ENCODE data around the gene ANKS1A.

Gene ANKS1A

GRCh38 chr6:35076997-35077712 is 188.1 kb downstream of the ANKS1A start:
- TF ChIP-seq, protein P1, sequence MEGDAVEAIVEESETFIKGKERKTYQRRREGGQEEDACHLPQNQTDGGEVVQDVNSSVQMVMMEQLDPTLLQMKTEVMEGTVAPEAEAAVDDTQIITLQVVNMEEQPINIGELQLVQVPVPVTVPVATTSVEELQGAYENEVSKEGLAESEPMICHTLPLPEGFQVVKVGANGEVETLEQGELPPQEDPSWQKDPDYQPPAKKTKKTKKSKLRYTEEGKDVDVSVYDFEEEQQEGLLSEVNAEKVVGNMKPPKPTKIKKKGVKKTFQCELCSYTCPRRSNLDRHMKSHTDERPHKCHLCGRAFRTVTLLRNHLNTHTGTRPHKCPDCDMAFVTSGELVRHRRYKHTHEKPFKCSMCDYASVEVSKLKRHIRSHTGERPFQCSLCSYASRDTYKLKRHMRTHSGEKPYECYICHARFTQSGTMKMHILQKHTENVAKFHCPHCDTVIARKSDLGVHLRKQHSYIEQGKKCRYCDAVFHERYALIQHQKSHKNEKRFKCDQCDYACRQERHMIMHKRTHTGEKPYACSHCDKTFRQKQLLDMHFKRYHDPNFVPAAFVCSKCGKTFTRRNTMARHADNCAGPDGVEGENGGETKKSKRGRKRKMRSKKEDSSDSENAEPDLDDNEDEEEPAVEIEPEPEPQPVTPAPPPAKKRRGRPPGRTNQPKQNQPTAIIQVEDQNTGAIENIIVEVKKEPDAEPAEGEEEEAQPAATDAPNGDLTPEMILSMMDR (IDR thresholded peaks at IDR 0.05; ENCODE audit: low read depth, low read length), result no peak
- no peak for DNase-seq (ENCODE audit: extremely low read depth, low read depth)

DNA sequence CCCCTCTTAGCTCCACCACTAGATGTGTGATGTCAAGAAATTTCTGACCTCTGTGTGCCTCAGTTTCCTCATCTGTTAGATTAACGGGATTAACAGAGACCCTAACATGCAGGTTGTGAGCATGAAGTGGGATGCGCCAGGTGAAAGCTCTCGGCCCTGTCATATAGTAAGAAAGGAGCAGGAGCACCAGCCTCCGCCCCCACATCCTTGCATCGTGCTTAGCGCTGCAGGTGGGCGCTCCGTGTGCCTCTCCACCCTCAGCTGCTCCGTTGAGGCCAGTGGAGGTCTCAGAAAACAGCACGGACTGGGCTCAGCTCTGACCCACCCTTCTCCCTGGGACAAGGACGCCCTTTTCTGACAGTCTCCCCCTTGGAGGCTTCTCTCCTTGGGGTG is 188.7 kb downstream of the ANKS1A start:
- DNase-seq (ENCODE audit: extremely low read depth, low read depth), result no peak
- TF ChIP-seq, protein P1 (IDR thresholded peaks at IDR 0.05; ENCODE audit: low read depth, low read length), result no peak

GRCh38 chr6:35078226-35078850 is 189.3 kb downstream of the ANKS1A start:
- DNase-seq (ENCODE audit: extremely low read depth, low read depth), result no peak
- TF ChIP-seq, protein P1 (IDR thresholded peaks at IDR 0.05; ENCODE audit: low read depth, low read length), result no peak

DNA sequence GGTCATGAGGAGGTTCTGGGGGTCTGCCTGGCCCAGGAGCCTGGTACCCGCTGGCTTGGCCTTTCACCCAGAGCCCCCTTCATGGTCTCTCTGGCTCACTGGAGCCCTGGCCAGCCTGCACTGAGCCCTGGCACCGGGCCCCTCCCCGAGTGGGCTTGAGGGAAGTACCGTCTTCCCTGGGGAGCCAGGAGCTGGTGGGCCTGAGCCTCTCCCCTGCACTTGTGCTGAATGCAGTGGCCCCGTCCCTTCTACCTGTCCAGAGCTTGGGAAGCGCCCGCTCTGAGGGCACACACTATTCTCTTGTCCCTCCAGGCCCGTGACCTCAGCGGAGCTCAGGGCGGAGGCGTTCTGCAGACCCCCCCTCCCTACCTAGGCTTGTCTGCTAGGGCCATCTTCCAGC is 189.8 kb downstream of the ANKS1A start:
- DNase-seq (ENCODE audit: extremely low read depth, low read depth), result no peak
- TF ChIP-seq, protein P1 (IDR thresholded peaks at IDR 0.05; ENCODE audit: low read depth, low read length), result no peak

DNA sequence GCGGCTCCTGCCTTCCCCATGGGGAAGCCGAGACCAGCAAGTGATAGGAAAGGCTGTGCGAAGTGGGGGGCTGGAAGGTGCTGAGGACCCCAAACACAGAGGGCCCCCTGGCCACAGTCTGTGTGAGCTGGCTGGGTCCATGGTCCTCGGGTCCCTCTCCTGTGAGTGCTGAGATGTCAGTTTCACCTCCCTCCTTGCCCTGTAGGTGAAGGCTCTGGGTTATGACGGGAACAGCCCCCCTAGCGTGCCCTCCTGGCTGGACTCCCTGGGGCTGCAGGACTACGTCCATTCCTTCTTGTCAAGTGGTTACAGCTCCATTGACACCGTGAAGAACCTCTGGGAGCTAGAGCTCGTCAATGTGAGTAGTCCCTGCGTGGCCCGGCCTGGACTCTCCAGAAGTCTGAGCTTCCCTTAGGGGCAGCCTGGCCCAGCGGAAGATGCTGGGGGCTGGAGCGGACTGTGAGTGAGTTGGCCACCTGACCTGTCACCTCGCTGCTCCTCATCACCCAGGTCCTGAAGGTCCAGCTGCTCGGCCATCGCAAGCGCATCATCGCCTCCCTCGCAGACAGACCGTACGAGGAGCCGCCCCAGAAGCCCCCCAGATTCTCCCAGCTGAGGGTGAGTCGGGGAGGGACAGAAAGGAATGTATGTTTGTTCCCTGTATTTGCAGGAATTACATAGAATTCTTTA is 190.4 kb downstream of the ANKS1A start:
- TF ChIP-seq, protein P1 (IDR thresholded peaks at IDR 0.05; ENCODE audit: low read depth, low read length), result no peak
- DNase-seq (ENCODE audit: extremely low read depth, low read depth), result no peak

DNA sequence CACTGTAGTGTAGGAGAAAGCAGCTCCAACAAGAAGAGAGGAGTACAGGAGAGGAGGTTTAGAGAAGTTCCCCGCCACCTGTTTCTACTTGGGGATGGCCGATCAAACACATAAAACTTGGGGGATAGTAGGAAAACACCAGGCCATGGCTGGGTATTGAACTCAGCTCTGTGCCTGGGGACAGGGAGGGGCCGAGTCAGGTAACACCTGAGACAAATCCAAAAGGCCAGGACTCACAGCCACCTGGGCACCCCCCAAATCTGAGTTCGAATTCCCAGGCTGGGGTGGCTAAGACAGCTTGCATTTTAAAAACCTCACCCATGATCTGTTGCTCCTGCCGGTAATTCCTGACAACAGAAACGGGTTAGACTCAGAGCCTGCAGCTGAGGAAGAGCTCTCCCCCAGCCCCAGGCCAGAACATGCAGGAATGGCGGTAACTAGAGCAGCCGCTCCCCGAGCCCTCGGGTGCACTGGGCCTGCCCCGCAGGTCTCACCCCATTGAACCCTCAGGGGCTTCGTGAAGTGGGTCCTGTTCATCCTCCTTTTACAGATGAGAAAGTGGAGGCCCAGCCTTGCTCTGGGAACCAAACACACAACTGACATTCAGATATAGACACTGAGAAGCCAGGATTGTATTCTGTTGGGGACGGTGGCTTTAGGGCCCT is 191.1 kb downstream of the ANKS1A start:
- TF ChIP-seq, protein P1 (IDR thresholded peaks at IDR 0.05; ENCODE audit: low read depth, low read length), result no peak
- no peak for DNase-seq (ENCODE audit: extremely low read depth, low read depth)

Measured in AG09319 (cell line).